Activated CD4-positive, alpha-beta T cell treated with anti-CD3 and anti-CD28 coated beads, Interleukin-2, amount 10 ng/mL, durations not matched to agents 7 days and 5 days (primary cell): Measurements from ENCODE around the gene PPEF1. TPM values are rescaled to one million over a fixed set of nuclear protein-coding genes. Genes with fewer than 3 reads are reported as not detected.
"Not testable (repeated sequence)": the region's sequence is repeated elsewhere in the genome, so short reads cannot be mapped to it uniquely, and the experiment has no call there.

Source experiments
- CTCF ChIA-PET: fragments of 350-600 bp; sonication (Branson Sonifier 250); formaldehyde crosslinking; loops from one replicate; lab custom pipeline; 2021; ENCODE audit warnings: antibody characterized with exemption; lab: Charles Lee
- POLR2A ChIA-PET: fragments of 350-600 bp; sonication (Branson Sonifier 250); formaldehyde crosslinking; loops from one replicate; lab custom pipeline; 2021; ENCODE audit warnings: antibody characterized with exemption; lab: Charles Lee
- DNase-seq: peaks from one replicate; pipeline ENCODE4 v3.0.0-alpha.2; 2020
- H3K27ac Mint-ChIP-seq: one replicate; pipeline ENCODE4 v1.8.0; 2021; ENCODE audit warnings: mild to moderate bottlenecking, moderate library complexity, mixed read lengths
- H3K27me3 Mint-ChIP-seq: one replicate; pipeline ENCODE4 v1.8.0; 2021; ENCODE audit warnings: mixed read lengths
- H3K36me3 Mint-ChIP-seq: one replicate; pipeline ENCODE4 v1.8.0; 2021; ENCODE audit warnings: low read depth, mixed read lengths
- H3K4me1 Mint-ChIP-seq: one replicate; pipeline ENCODE4 v1.8.0; 2021; ENCODE audit warnings: mixed read lengths
- H3K4me3 Mint-ChIP-seq: one replicate; pipeline ENCODE4 v1.8.0; 2021; ENCODE audit warnings: mild to moderate bottlenecking, moderate library complexity, mixed read lengths
- H3K9me3 Mint-ChIP-seq: one replicate; pipeline ENCODE4 v1.8.0; 2021; ENCODE audit warnings: mixed read lengths
- total RNA-seq, 2 experiments: library from RNA; stranded (reverse); gene quantifications; one replicate each; pipeline ENCODE4 v1.2.3, GENCODE V29; 2021

PPEF1 gene
- total RNA-seq, 2 experiments from 2014 or later: not detected

GRCh38 chrX:18769812-18770573, 62.5 kb downstream of the PPEF1 start:
- H3K27ac Mint-ChIP-seq: no peak overlapping the region
- H3K9me3 Mint-ChIP-seq: no peaks in the 10 kb centered on the region
- H3K27me3 Mint-ChIP-seq: no peaks in the 10 kb centered on the region
- no peak for DNase-seq
- CTCF ChIA-PET: no interaction called here
- POLR2A ChIA-PET: no interaction called here
- no peaks in the 10 kb centered on the region for H3K4me1 Mint-ChIP-seq
- H3K4me3 Mint-ChIP-seq: no peak overlapping the region
- H3K36me3 Mint-ChIP-seq: no peaks in the 10 kb centered on the region

GRCh38 chrX:18789916-18790315, 82.5 kb downstream of the PPEF1 start:
- ChIA-PET CTCF (no interaction called here), POLR2A (no interaction called here)
- Mint-ChIP-seq H3K27ac (no peak overlapping the region), H3K9me3 (no peaks in the 10 kb centered on the region), H3K4me3 (no peak overlapping the region), H3K36me3 (no peaks in the 10 kb centered on the region), H3K4me1 (no peaks in the 10 kb centered on the region), H3K27me3 (no peaks in the 10 kb centered on the region)
- no peak for DNase-seq

GRCh38 chrX:18792828-18793227, 85.4 kb downstream of the PPEF1 start:
- Mint-ChIP-seq H3K9me3 (no peaks in the 10 kb centered on the region), H3K27ac (no peak overlapping the region), H3K27me3 (no peaks in the 10 kb centered on the region), H3K4me1 (no peaks in the 10 kb centered on the region), H3K4me3 (no peak overlapping the region), H3K36me3 (no peaks in the 10 kb centered on the region)
- no peak for DNase-seq
- POLR2A ChIA-PET: no interaction called here
- CTCF ChIA-PET: no interaction called here

- POLR2A ChIA-PET: no interaction called here
- H3K36me3 Mint-ChIP-seq: no peaks in the 10 kb centered on the region
- DNase-seq: no peak
- H3K4me3 Mint-ChIP-seq: no peak overlapping the region
- H3K9me3 Mint-ChIP-seq: no peaks in the 10 kb centered on the region
- CTCF ChIA-PET: interaction anchor here (0.6 kb wide), 1 partner anchor 996 kb away, joined by 3 read pairs; no protein-coding TSS in a partner anchor
- H3K4me1 Mint-ChIP-seq: no peaks in the 10 kb centered on the region
- H3K27ac Mint-ChIP-seq: no peak overlapping the region
- no peaks in the 10 kb centered on the region for H3K27me3 Mint-ChIP-seq
These were observed 86.2 kb downstream of the PPEF1 start for GRCh38 chrX:18793601-18794089.

DNA sequence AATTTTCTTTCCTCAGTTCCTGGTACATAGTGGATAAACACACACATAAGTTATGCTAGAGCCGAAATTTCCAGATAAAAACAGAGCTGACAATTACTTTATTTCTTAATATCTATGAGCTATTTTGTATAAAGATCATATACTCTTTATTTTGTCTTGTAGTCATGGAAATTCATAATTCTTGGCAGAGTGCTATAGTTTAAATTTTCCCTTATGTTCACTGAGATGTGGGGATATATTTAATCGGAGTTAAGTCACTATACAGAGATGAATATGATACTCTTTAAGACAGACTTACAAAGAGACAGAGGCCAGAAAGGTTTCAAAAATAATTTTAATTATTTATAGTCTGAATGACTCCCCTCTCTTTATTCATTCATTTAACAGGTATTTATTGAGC, 89.7 kb downstream of the PPEF1 start:
- Mint-ChIP-seq H3K4me1 (no peaks in the 10 kb centered on the region), H3K36me3 (no peaks in the 10 kb centered on the region), H3K27me3 (no peaks in the 10 kb centered on the region), H3K9me3 (no peaks in the 10 kb centered on the region), H3K27ac (no peak overlapping the region), H3K4me3 (no peak overlapping the region)
- DNase-seq: no peak
- ChIA-PET CTCF (no interaction called here), POLR2A (no interaction called here)

DNA sequence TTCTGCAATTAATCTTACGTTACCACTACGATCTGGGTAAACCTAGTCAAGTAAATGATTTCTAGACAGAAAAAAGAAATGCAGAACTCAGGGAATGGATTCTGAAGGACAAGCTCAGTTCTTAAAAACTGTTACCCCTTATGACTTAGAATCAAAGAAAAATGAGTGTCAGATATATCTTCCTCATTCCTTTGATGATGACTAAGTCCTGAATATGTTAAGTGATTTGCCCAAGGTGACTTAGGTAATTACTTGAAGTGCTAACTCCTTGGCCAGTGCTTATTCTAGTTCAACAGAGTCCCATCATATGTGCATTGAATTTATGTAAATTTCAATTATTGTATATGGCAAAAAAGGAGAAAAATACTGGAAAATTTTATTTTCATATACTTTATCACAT, 92.5 kb downstream of the PPEF1 start:
- Mint-ChIP-seq H3K9me3 (no peaks in the 10 kb centered on the region), H3K27ac (no peak overlapping the region), H3K4me3 (no peak overlapping the region), H3K36me3 (no peaks in the 10 kb centered on the region), H3K4me1 (no peaks in the 10 kb centered on the region), H3K27me3 (no peaks in the 10 kb centered on the region)
- no peak for DNase-seq
- ChIA-PET CTCF (interaction anchor here (1.7 kb wide), 1 partner anchor 10 kb away, joined by 4 read pairs; no protein-coding TSS in a partner anchor), POLR2A (no interaction called here)

DNA sequence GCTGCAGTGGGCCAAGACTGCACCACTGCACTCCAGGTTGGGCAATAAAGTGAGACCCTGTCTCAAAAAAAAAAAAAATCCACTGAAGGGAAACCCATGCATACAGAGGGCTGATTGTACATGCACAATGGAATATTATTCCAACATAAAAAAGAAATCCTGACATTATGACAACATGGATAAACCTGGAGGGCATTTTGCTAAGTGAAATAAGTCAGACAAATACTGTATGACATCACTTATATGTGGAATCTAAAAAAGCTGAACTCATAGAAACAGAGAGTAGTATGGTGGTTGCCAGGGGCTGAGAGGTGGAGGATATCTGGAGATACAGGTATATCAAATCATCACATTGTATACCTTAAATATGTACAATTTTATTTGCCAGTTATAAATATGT, 102.2 kb downstream of the PPEF1 start:
- CTCF ChIA-PET: interaction anchor here (1.4 kb wide), 1 partner anchor 10 kb away, joined by 4 read pairs; no protein-coding TSS in a partner anchor
- H3K36me3 Mint-ChIP-seq: no peaks in the 10 kb centered on the region
- no peaks in the 10 kb centered on the region for H3K27me3 Mint-ChIP-seq
- POLR2A ChIA-PET: no interaction called here
- H3K4me1 Mint-ChIP-seq: no peaks in the 10 kb centered on the region
- H3K9me3 Mint-ChIP-seq: no peaks in the 10 kb centered on the region
- DNase-seq: no peak
- H3K4me3 Mint-ChIP-seq: no peak overlapping the region
- H3K27ac Mint-ChIP-seq: no peak overlapping the region

DNA sequence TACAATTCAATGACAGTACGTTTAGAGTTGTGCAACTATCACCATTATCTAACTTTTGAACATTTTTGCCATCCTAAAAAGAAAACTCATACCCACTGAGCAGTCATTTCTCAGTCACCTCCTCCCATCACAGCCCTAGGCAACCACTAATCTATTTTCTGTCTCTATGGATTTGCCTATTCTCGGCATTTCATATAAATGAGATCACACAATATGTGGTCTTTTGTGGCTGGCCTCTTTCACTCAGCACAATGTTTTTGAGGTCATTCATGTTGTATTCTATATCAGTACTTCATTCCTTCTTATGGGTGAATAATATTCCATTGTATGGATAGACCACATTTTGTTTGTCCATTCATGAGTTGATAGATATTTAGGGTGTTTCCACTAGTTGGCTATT, 103.0 kb downstream of the PPEF1 start:
- no peaks in the 10 kb centered on the region for H3K4me1 Mint-ChIP-seq
- POLR2A ChIA-PET: no interaction called here
- H3K27me3 Mint-ChIP-seq: no peaks in the 10 kb centered on the region
- no peaks in the 10 kb centered on the region for H3K9me3 Mint-ChIP-seq
- no peak overlapping the region for H3K4me3 Mint-ChIP-seq
- no peak overlapping the region for H3K27ac Mint-ChIP-seq
- DNase-seq: no peak
- no peaks in the 10 kb centered on the region for H3K36me3 Mint-ChIP-seq
- CTCF ChIA-PET: interaction anchor here (1.4 kb wide), 1 partner anchor 11 kb away, joined by 4 read pairs; no protein-coding TSS in a partner anchor

GRCh38 chrX:18825375-18825774, 117.9 kb downstream of the PPEF1 start:
- H3K36me3 Mint-ChIP-seq: no peaks in the 10 kb centered on the region
- H3K27me3 Mint-ChIP-seq: no peaks in the 10 kb centered on the region
- no peak for DNase-seq
- H3K4me1 Mint-ChIP-seq: no peaks in the 10 kb centered on the region
- CTCF ChIA-PET: no interaction called here
- POLR2A ChIA-PET: no interaction called here
- no peak overlapping the region for H3K4me3 Mint-ChIP-seq
- H3K27ac Mint-ChIP-seq: no peak overlapping the region
- no peaks in the 10 kb centered on the region for H3K9me3 Mint-ChIP-seq

DNA sequence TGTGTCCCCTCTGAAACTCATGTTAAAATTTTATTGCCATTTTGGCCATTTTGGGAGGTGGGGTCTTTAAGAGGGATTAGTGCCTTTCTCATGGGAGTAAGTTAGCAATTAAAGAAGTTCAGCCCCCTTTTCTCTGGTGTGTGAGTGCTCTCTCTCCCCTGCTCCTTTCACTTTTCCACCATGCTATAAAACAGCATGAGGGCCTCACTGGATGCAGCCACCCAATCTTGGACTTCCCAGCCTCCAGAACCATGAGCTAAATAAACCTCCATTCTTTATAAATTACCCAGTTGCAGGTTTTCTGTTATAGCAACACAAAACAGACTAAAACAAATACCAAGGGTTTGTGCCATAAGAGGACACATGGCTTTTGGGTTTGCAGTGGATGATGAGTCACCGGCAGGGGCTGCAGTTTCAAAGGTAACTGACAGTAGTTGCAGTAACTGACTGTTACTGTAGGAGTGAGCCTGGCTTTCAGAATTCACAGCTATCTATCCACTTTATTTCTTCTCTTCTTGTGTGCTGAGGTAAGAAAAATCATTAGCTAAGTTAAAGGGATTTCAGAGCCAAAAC, 121.5 kb downstream of the PPEF1 start:
- Mint-ChIP-seq H3K27me3 (no peaks in the 10 kb centered on the region), H3K27ac (no peak overlapping the region), H3K9me3 (no peaks in the 10 kb centered on the region), H3K36me3 (no peaks in the 10 kb centered on the region), H3K4me3 (no peak overlapping the region), H3K4me1 (no peaks in the 10 kb centered on the region)
- DNase-seq: no peak
- ChIA-PET CTCF (interaction anchor here (0.8 kb wide), 1 partner anchor 153 kb away, joined by 7 read pairs; no protein-coding TSS in a partner anchor), POLR2A (no interaction called here)

GRCh38 chrX:18833071-18833731, 125.8 kb downstream of the PPEF1 start:
- Mint-ChIP-seq H3K27me3 (no peaks in the 10 kb centered on the region), H3K4me1 (no peaks in the 10 kb centered on the region), H3K4me3 (no peak overlapping the region), H3K36me3 (no peaks in the 10 kb centered on the region), H3K9me3 (no peaks in the 10 kb centered on the region), H3K27ac (no peak overlapping the region)
- CTCF ChIA-PET: no interaction called here
- POLR2A ChIA-PET: no interaction called here
- DNase-seq: no peak

GRCh38 chrX:18847901-18848300, 140.5 kb downstream of the PPEF1 start:
- H3K36me3 Mint-ChIP-seq, H3K9me3 Mint-ChIP-seq, DNase-seq, H3K27me3 Mint-ChIP-seq, POLR2A ChIA-PET, H3K4me3 Mint-ChIP-seq, CTCF ChIA-PET, H3K4me1 Mint-ChIP-seq, H3K27ac Mint-ChIP-seq: not testable (repeated sequence)
